ENCODE measurements around the gene C3orf49. TPM values are rescaled to one million over a fixed set of nuclear protein-coding genes. Genes with fewer than 3 reads are reported as not detected.
A peak's percentile ranks its signal among the peaks of the same experiment; 100 is the strongest.

Gene C3orf49
- total and polyA plus RNA-seq, 2 of the 13 experiments (the other 11 are each of a cell fraction or from before 2014, with no cell fraction given): not detected

GRCh38 chr3:63863150-63864007, 44.3 kb downstream of the C3orf49 start, which contains the start of the genes ATXN7 and THOC7 (continued):
- peak; percentile 64; the same call in 1 of the 2 replicates for TF ChIP-seq HOXA7 (CRISPR knock-in tag; IDR thresholded peaks at IDR 0.05)
- 0 out of 2 replicates have a peak, but pooled peaks have one; percentile 23 for TF ChIP-seq ZNF674 (CRISPR knock-in tag; IDR thresholded peaks at IDR 0.05; ENCODE audit: low read depth)
- peak; percentile 63 for TF ChIP-seq ZNF143 (CRISPR knock-in tag; IDR thresholded peaks at IDR 0.05)
- no peak for TF ChIP-seq NFYC (CRISPR knock-in tag; IDR thresholded peaks at IDR 0.05)
- TF ChIP-seq SKI (IDR thresholded peaks at IDR 0.05; ENCODE audit: partially characterized antibody): peak; percentile 79
- 0 out of 2 replicates have a peak, but pooled peaks have one; percentile 54 for TF ChIP-seq KMT2B (CRISPR knock-in tag; IDR thresholded peaks at IDR 0.05)
- TF ChIP-seq RXRB (CRISPR knock-in tag; IDR thresholded peaks at IDR 0.05; ENCODE audit: borderline replicate concordance): no peak
- TF ChIP-seq ZNF770 (CRISPR knock-in tag; IDR thresholded peaks at IDR 0.05): peak; percentile 94
- TF ChIP-seq ZNF782 (CRISPR knock-in tag; IDR thresholded peaks at IDR 0.05; ENCODE audit: borderline replicate concordance): 0 out of 2 replicates have a peak, but pooled peaks have one; percentile 91
- TF ChIP-seq RNF2 (conservative IDR thresholded peaks at IDR 0.05; ENCODE audit: low read depth): no peak
- peak; percentile 26 for TF ChIP-seq ZNF883 (CRISPR knock-in tag; IDR thresholded peaks at IDR 0.05; ENCODE audit: not compliant biosample characterization)
- TF ChIP-seq DMAP1 (CRISPR knock-in tag; IDR thresholded peaks at IDR 0.05): 0 out of 2 replicates have a peak, but pooled peaks have one; percentile 26
- TF ChIP-seq ZBTB20 (CRISPR knock-in tag; IDR thresholded peaks at IDR 0.05; ENCODE audit: borderline replicate concordance, low read depth): peak; percentile 38; the same call in 1 of the 2 replicates
- TF ChIP-seq TRAFD1 (CRISPR knock-in tag; IDR thresholded peaks at IDR 0.05; ENCODE audit: borderline replicate concordance): no peak
- TF ChIP-seq ZNF263 (CRISPR knock-in tag; IDR thresholded peaks at IDR 0.05): 0 out of 2 replicates have a peak, but pooled peaks have one; percentile 16
- TF ChIP-seq KDM5B (CRISPR knock-in tag; IDR thresholded peaks at IDR 0.05; ENCODE audit: borderline replicate concordance): no peak
- TF ChIP-seq ZBTB10 (CRISPR knock-in tag; IDR thresholded peaks at IDR 0.05; ENCODE audit: borderline replicate concordance): 0 out of 2 replicates have a peak, but pooled peaks have one; percentile 45
- 0 out of 2 replicates have a peak, but pooled peaks have one; percentile 46 for TF ChIP-seq ZNF704 (CRISPR knock-in tag; IDR thresholded peaks at IDR 0.05; ENCODE audit: borderline replicate concordance)

Measured in HepG2 (cell line).